WTC11 (cell line): ENCODE results near the gene BZW1. TPM values are rescaled to one million over a fixed set of nuclear protein-coding genes. Genes with fewer than 3 reads are reported as not detected.

ENCODE experiments used
- ATAC-seq: fragments of 200-7000 bp; cut with Tn5 transposase; 2 replicates; pipeline ENCODE4 v1.10.0; 2021; ENCODE audit warnings: mild to moderate bottlenecking, moderate library complexity
- CTCF ChIA-PET: fragments of 300-600 bp; sonication (Branson Sonifier 250); formaldehyde crosslinking; loops from one replicate; lab custom pipeline; 2021; ENCODE audit warnings: antibody characterized with exemption; lab: Charles Lee
- POLR2A ChIA-PET: fragments of 350-600 bp; sonication (Branson Sonifier 250); formaldehyde crosslinking; loops from one replicate; lab custom pipeline; 2021; ENCODE audit warnings: antibody characterized with exemption; lab: Charles Lee
- DNase-seq: peaks from one replicate; pipeline ENCODE4 v3.0.0; 2021; ENCODE audit warnings: low spot score
- H3K27ac Mint-ChIP-seq: 2 replicates; pipeline ENCODE4 v1.8.0; 2021; ENCODE audit warnings: mixed read lengths
- H3K27me3 Mint-ChIP-seq: 2 replicates; pipeline ENCODE4 v1.8.0; 2021; ENCODE audit warnings: low read depth, mild to moderate bottlenecking, moderate library complexity, mixed read lengths
- H3K36me3 Mint-ChIP-seq: 2 replicates; pipeline ENCODE4 v1.8.0; 2021; ENCODE audit warnings: mixed read lengths
- H3K4me1 Mint-ChIP-seq: 2 replicates; pipeline ENCODE4 v1.8.0; 2022; ENCODE audit warnings: mixed read lengths
- H3K4me3 Mint-ChIP-seq: 2 replicates; pipeline ENCODE4 v1.8.0; 2021; ENCODE audit warnings: mild to moderate bottlenecking, moderate library complexity, mixed read lengths
- H3K9me3 Mint-ChIP-seq: 2 replicates; pipeline ENCODE4 v1.8.0; 2021; ENCODE audit warnings: mixed read lengths
- ATF1 ChIP-seq: sonication (generic); formaldehyde crosslinking; IDR thresholded peaks from 2 replicates; pipeline ENCODE4 v1.8.1; 2023; ENCODE audit warnings: mild to moderate bottlenecking, moderate library complexity, missing genetic modification reagents
- CBFB ChIP-seq: sonication (generic); formaldehyde crosslinking; IDR thresholded peaks from 2 replicates; pipeline ENCODE4 v1.8.1; 2022; ENCODE audit warnings: mild to moderate bottlenecking, low read depth, missing genetic modification reagents
- CREB1 ChIP-seq: sonication (generic); formaldehyde crosslinking; IDR thresholded peaks from 2 replicates; pipeline ENCODE4 v1.8.0; 2023; ENCODE audit warnings: mild to moderate bottlenecking, missing genetic modification reagents
- KAT7 ChIP-seq: sonication (generic); formaldehyde crosslinking; IDR thresholded peaks from 2 replicates; pipeline ENCODE4 v1.8.1; 2023; ENCODE audit warnings: missing genetic modification reagents, mild to moderate bottlenecking, borderline replicate concordance
- SMAD3 ChIP-seq: sonication (generic); formaldehyde crosslinking; IDR thresholded peaks from 2 replicates; pipeline ENCODE4 v1.8.0; 2022; ENCODE audit warnings: missing genetic modification reagents, mild to moderate bottlenecking, borderline replicate concordance
- TCF7 ChIP-seq: sonication (generic); formaldehyde crosslinking; IDR thresholded peaks from 2 replicates; pipeline ENCODE4 v1.8.0; 2022; ENCODE audit warnings: mild to moderate bottlenecking, low read depth, missing genetic modification reagents, moderate library complexity
- TEAD4 ChIP-seq: sonication (generic); formaldehyde crosslinking; IDR thresholded peaks from 2 replicates; pipeline ENCODE4 v1.8.0; 2022; ENCODE audit warnings: mild to moderate bottlenecking, missing genetic modification reagents
- ZBTB21 ChIP-seq: sonication (generic); formaldehyde crosslinking; IDR thresholded peaks from 2 replicates; pipeline ENCODE4 v1.8.1; 2023; ENCODE audit warnings: mild to moderate bottlenecking, missing genetic modification reagents, borderline replicate concordance
- ZNF121 ChIP-seq: sonication (generic); formaldehyde crosslinking; IDR thresholded peaks from 2 replicates; pipeline ENCODE4 v1.8.0; 2023; ENCODE audit warnings: missing genetic modification reagents
- ZNF138 ChIP-seq: sonication (generic); formaldehyde crosslinking; conservative IDR thresholded peaks from 2 replicates; pipeline ENCODE4 v1.8.1; 2022; ENCODE audit warnings: mild to moderate bottlenecking, moderate library complexity, missing genetic modification reagents
- ZNF317 ChIP-seq: sonication (generic); formaldehyde crosslinking; IDR thresholded peaks from 2 replicates; pipeline ENCODE4 v1.8.1; 2023; ENCODE audit warnings: low read depth, mild to moderate bottlenecking, moderate library complexity, missing genetic modification reagents, borderline replicate concordance
- ZNF416 ChIP-seq: fragments of 250-450 bp; sonication (Bioruptor Pico); IDR thresholded peaks from 2 replicates; pipeline ENCODE4 v1.9.0; 2021; ENCODE audit warnings: mild to moderate bottlenecking, inconsistent platforms
- total RNA-seq: library from RNA; stranded (reverse); gene quantifications from 3 replicates; pipeline ENCODE4 v1.2.3, GENCODE V29; 2021
- TF ChIP-seq, protein P1 (sequence below): sonication (generic); formaldehyde crosslinking; IDR thresholded peaks from 2 replicates; pipeline ENCODE4 v1.8.1; 2022; ENCODE audit warnings: missing genetic modification reagents, borderline replicate concordance
- TF ChIP-seq, protein P2 (sequence below): sonication (generic); formaldehyde crosslinking; IDR thresholded peaks from 2 replicates; pipeline ENCODE4 v1.8.0; 2023; ENCODE audit warnings: missing genetic modification reagents, mild to moderate bottlenecking, borderline replicate concordance
- TF ChIP-seq, protein P3 (sequence below): sonication (generic); formaldehyde crosslinking; IDR thresholded peaks from 2 replicates; pipeline ENCODE4 v1.8.0; 2022; ENCODE audit warnings: mild to moderate bottlenecking, missing genetic modification reagents
- TF ChIP-seq, protein P4 (sequence below): sonication (generic); formaldehyde crosslinking; IDR thresholded peaks from 2 replicates; pipeline ENCODE4 v1.8.1; 2022; ENCODE audit warnings: low read depth, mild to moderate bottlenecking, moderate library complexity, missing genetic modification reagents, borderline replicate concordance
- TF ChIP-seq, protein P5 (sequence below): sonication (generic); formaldehyde crosslinking; IDR thresholded peaks from 2 replicates; pipeline ENCODE4 v1.8.0; 2023; ENCODE audit warnings: mild to moderate bottlenecking, missing genetic modification reagents
- TF ChIP-seq, protein P6 (sequence below): sonication (generic); formaldehyde crosslinking; IDR thresholded peaks from 2 replicates; pipeline ENCODE4 v1.8.1; 2023; ENCODE audit warnings: mild to moderate bottlenecking, missing genetic modification reagents

Gene BZW1
- total RNA-seq, 1 experiment from 2014 or later = 255 TPM

DNA sequence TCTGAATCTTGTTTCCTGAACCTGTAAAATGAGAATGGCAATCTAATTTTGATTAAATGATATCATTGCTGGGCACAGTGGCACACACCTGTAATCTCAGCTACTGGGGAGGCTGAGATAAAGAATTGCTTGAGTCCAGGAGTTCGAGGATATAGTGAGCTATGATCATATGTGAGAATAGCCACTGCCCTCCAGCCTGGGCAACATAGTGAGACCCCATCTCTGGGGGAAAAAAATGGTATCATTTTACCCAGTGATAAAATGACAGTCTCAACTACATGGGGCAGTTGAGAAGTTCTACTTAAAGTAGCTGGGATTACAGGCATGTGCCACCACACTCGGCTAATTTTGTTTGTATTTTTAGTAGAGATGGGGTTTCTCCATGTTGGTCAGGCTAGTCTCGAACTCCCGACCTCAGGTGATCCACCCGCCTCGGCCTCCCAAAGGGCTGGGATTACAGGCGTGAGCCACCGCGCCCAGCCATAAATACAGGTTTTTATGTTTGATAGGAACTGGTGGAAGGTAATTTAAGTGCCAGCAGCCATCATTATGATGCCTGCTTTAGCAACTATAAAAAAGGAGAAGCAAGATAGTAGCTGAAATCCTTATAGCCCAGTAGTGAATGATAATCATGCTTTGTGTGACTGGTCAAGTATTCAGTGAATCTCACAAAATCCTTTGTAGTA is 17.0 kb downstream of the BZW1 start (continued):
- TF ChIP-seq, protein P1, sequence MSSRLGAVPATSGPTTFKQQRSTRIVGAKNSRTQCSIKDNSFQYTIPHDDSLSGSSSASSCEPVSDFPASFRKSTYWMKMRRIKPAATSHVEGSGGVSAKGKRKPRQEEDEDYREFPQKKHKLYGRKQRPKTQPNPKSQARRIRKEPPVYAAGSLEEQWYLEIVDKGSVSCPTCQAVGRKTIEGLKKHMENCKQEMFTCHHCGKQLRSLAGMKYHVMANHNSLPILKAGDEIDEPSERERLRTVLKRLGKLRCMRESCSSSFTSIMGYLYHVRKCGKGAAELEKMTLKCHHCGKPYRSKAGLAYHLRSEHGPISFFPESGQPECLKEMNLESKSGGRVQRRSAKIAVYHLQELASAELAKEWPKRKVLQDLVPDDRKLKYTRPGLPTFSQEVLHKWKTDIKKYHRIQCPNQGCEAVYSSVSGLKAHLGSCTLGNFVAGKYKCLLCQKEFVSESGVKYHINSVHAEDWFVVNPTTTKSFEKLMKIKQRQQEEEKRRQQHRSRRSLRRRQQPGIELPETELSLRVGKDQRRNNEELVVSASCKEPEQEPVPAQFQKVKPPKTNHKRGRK (CRISPR knock-in tag) = no peak

- POLR2A ChIA-PET = interaction anchor here (1.8 kb wide), 1 partner anchor 35 kb away, joined by 5 read pairs; the partner anchor contains the start of gene CLK1
- ATAC-seq = peak; percentile 70
- CTCF ChIA-PET = no interaction called here
- no peak for TF ChIP-seq SMAD3 (CRISPR knock-in tag)
- no peak for TF ChIP-seq KAT7
- TF ChIP-seq, protein P2, sequence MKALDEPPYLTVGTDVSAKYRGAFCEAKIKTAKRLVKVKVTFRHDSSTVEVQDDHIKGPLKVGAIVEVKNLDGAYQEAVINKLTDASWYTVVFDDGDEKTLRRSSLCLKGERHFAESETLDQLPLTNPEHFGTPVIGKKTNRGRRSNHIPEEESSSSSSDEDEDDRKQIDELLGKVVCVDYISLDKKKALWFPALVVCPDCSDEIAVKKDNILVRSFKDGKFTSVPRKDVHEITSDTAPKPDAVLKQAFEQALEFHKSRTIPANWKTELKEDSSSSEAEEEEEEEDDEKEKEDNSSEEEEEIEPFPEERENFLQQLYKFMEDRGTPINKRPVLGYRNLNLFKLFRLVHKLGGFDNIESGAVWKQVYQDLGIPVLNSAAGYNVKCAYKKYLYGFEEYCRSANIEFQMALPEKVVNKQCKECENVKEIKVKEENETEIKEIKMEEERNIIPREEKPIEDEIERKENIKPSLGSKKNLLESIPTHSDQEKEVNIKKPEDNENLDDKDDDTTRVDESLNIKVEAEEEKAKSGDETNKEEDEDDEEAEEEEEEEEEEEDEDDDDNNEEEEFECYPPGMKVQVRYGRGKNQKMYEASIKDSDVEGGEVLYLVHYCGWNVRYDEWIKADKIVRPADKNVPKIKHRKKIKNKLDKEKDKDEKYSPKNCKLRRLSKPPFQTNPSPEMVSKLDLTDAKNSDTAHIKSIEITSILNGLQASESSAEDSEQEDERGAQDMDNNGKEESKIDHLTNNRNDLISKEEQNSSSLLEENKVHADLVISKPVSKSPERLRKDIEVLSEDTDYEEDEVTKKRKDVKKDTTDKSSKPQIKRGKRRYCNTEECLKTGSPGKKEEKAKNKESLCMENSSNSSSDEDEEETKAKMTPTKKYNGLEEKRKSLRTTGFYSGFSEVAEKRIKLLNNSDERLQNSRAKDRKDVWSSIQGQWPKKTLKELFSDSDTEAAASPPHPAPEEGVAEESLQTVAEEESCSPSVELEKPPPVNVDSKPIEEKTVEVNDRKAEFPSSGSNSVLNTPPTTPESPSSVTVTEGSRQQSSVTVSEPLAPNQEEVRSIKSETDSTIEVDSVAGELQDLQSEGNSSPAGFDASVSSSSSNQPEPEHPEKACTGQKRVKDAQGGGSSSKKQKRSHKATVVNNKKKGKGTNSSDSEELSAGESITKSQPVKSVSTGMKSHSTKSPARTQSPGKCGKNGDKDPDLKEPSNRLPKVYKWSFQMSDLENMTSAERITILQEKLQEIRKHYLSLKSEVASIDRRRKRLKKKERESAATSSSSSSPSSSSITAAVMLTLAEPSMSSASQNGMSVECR (CRISPR knock-in tag) = no peak
- TF ChIP-seq, protein P3, sequence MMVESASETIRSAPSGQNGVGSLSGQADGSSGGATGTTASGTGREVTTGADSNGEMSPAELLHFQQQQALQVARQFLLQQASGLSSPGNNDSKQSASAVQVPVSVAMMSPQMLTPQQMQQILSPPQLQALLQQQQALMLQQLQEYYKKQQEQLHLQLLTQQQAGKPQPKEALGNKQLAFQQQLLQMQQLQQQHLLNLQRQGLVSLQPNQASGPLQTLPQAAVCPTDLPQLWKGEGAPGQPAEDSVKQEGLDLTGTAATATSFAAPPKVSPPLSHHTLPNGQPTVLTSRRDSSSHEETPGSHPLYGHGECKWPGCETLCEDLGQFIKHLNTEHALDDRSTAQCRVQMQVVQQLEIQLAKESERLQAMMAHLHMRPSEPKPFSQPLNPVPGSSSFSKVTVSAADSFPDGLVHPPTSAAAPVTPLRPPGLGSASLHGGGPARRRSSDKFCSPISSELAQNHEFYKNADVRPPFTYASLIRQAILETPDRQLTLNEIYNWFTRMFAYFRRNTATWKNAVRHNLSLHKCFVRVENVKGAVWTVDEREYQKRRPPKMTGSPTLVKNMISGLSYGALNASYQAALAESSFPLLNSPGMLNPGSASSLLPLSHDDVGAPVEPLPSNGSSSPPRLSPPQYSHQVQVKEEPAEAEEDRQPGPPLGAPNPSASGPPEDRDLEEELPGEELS = no peak
- TF ChIP-seq CBFB (CRISPR knock-in tag) = no peak
- no peak for TF ChIP-seq ATF1 (CRISPR knock-in tag)
- TF ChIP-seq TEAD4 = no peak
- TF ChIP-seq, protein P4, sequence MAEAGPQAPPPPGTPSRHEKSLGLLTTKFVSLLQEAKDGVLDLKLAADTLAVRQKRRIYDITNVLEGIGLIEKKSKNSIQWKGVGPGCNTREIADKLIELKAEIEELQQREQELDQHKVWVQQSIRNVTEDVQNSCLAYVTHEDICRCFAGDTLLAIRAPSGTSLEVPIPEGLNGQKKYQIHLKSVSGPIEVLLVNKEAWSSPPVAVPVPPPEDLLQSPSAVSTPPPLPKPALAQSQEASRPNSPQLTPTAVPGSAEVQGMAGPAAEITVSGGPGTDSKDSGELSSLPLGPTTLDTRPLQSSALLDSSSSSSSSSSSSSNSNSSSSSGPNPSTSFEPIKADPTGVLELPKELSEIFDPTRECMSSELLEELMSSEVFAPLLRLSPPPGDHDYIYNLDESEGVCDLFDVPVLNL (CRISPR knock-in tag) = no peak
- TF ChIP-seq ZNF317 (CRISPR knock-in tag) = no peak
- TF ChIP-seq, protein P5, sequence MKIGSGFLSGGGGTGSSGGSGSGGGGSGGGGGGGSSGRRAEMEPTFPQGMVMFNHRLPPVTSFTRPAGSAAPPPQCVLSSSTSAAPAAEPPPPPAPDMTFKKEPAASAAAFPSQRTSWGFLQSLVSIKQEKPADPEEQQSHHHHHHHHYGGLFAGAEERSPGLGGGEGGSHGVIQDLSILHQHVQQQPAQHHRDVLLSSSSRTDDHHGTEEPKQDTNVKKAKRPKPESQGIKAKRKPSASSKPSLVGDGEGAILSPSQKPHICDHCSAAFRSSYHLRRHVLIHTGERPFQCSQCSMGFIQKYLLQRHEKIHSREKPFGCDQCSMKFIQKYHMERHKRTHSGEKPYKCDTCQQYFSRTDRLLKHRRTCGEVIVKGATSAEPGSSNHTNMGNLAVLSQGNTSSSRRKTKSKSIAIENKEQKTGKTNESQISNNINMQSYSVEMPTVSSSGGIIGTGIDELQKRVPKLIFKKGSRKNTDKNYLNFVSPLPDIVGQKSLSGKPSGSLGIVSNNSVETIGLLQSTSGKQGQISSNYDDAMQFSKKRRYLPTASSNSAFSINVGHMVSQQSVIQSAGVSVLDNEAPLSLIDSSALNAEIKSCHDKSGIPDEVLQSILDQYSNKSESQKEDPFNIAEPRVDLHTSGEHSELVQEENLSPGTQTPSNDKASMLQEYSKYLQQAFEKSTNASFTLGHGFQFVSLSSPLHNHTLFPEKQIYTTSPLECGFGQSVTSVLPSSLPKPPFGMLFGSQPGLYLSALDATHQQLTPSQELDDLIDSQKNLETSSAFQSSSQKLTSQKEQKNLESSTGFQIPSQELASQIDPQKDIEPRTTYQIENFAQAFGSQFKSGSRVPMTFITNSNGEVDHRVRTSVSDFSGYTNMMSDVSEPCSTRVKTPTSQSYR = no peak
- no peak for TF ChIP-seq TCF7 (CRISPR knock-in tag)
- no peak for TF ChIP-seq ZNF138 (CRISPR knock-in tag)
- TF ChIP-seq ZNF416 (CRISPR knock-in tag) = no peak
- no peak for TF ChIP-seq ZNF121 (CRISPR knock-in tag)
- no peak for TF ChIP-seq CREB1
- TF ChIP-seq, protein P1 (CRISPR knock-in tag) = no peak
- TF ChIP-seq, protein P6, sequence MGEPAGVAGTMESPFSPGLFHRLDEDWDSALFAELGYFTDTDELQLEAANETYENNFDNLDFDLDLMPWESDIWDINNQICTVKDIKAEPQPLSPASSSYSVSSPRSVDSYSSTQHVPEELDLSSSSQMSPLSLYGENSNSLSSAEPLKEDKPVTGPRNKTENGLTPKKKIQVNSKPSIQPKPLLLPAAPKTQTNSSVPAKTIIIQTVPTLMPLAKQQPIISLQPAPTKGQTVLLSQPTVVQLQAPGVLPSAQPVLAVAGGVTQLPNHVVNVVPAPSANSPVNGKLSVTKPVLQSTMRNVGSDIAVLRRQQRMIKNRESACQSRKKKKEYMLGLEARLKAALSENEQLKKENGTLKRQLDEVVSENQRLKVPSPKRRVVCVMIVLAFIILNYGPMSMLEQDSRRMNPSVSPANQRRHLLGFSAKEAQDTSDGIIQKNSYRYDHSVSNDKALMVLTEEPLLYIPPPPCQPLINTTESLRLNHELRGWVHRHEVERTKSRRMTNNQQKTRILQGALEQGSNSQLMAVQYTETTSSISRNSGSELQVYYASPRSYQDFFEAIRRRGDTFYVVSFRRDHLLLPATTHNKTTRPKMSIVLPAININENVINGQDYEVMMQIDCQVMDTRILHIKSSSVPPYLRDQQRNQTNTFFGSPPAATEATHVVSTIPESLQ (CRISPR knock-in tag) = no peak
- no peak for TF ChIP-seq ZBTB21 (CRISPR knock-in tag)
Observed at GRCh38 chr2:200829258-200829655, 17.5 kb downstream of the BZW1 start.

More at GRCh38 chr2:200829258-200829655, 17.5 kb downstream of the BZW1 start:
- H3K9me3 Mint-ChIP-seq = no peaks in the 10 kb centered on the region
- H3K4me3 Mint-ChIP-seq = no peak overlapping the region
- no peaks in the 10 kb centered on the region; the same call in 1 of the 2 replicates for H3K36me3 Mint-ChIP-seq
- no peaks in the 10 kb centered on the region for H3K4me1 Mint-ChIP-seq
- no peaks in the 10 kb centered on the region; the same call in 1 of the 2 replicates for H3K27me3 Mint-ChIP-seq
- no peak for DNase-seq
- H3K27ac Mint-ChIP-seq = no peak overlapping the region; the same call in 1 of the 2 replicates
